KG1 (cell line): ENCODE results near the gene LAD1.

Source experiments
- DNase-seq: peaks from one replicate; lab custom pipeline; 2025; lab: John Stamatoyannopoulos, UW

Gene LAD1

GRCh38 chr1:201419256-201419655, 20.1 kb upstream of the LAD1 start:
- no peak for DNase-seq

DNA sequence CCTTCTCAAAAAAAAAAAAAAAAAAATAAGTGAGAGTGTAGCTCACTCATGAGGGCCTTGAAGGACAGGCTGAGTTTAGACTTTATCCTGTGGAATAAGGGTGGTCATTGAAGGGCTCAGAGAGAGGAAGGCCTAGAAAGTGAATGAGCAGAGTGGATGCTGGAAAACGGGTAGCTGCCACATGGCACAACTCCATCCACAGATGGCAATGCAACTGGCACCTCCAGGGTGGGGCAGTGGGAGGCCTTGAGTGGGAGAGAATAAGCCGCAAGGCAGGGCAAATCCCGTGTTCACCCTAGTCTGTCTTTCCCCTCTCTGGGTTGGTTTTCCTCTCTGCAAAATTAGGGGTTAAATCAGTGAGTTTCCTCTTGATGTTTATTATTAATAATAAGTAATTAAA, 19.3 kb upstream of the LAD1 start:
- DNase-seq, result no peak

DNA sequence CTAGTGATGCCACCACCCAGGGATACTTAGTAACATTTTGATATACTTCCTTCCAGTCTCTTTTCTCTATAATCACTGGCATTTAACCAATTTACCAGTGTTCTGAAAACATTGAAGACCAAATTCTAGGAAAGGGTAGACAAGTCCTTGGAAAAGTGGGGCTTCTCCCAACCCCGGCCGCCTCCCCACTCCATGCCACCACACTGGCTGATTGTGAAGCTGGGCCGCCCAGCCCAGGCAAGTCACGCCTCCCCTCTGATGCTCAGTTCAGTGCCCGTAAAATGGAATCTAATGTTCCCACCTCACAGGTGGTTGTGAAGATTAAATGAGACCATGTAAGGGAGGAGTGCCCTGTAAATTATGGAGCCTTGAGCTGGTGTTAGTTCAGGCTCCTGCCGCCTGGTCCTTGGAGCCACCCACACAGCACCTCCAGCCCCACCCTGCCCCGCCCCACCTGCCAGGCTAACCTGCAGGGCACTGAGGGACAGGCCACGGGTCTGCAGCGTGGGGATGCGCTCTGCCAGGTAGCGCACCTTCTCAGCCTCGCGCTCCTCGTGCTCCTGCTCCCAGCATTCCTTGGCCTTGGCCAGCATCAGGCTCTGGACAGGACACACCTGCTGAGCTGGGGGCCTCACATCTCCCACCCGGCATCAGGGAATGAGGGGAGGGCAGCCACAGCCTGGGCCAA, 15.1 kb upstream of the LAD1 start:
- DNase-seq, result no peak

DNA sequence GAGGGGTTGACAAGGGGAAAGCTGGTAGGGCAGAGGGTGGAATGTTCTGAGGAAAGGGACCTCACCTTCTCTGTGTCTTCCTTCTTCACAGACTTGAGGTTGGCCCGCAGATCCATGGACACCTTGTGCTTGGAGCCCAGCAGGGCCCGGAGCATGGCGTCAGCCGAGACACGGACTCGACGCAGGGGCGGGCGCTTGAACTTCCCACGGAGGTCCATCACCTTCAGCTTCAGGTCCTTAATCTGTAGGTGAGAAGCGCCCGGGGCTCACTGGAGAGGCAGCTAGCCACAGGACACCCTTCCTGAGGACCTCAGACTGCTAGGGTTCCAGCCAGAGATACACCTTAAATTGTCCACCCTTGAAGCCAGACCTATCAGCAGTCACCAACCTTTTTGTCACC, 12.2 kb upstream of the LAD1 start:
- DNase-seq, result no peak

- DNase-seq, result no peak
Measured at GRCh38 chr1:201409440-201409839, 10.3 kb upstream of the LAD1 start.

GRCh38 chr1:201408834-201409200, 9.7 kb upstream of the LAD1 start:
- no peak for DNase-seq

GRCh38 chr1:201408176-201408833, 9.2 kb upstream of the LAD1 start:
- DNase-seq, result peak; percentile 2

DNA sequence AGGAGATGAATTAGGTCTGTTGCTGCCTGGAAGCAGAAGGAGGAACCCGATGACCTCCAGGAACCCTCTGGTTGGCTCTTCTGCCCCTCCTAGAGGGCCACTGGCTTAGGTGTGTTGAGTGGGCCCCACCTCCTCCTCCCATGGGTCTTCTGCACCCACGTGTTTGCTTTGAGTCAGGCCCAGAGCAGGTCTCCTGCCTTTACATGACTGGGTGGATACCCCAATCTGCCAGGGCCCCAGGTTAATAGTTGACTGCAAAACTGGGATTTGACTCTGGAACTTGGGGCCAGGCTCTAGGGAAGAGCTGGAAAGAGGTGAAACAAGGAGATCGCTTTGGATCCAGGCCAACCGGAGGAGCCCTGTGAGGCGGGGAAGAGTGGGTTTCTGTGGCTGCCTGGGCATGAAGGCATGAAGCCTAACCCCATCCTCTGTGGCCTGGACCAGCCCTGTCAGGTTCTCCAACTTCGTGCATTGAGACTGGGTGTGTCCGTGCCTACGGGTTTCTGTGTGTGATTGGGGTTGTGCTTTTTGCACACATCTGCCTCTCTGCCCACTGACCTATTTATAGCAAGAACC, 7.8 kb upstream of the LAD1 start:
- DNase-seq, result no peak

- DNase-seq, result no peak
Measured at GRCh38 chr1:201405484-201405831, 6.3 kb upstream of the LAD1 start.

DNA sequence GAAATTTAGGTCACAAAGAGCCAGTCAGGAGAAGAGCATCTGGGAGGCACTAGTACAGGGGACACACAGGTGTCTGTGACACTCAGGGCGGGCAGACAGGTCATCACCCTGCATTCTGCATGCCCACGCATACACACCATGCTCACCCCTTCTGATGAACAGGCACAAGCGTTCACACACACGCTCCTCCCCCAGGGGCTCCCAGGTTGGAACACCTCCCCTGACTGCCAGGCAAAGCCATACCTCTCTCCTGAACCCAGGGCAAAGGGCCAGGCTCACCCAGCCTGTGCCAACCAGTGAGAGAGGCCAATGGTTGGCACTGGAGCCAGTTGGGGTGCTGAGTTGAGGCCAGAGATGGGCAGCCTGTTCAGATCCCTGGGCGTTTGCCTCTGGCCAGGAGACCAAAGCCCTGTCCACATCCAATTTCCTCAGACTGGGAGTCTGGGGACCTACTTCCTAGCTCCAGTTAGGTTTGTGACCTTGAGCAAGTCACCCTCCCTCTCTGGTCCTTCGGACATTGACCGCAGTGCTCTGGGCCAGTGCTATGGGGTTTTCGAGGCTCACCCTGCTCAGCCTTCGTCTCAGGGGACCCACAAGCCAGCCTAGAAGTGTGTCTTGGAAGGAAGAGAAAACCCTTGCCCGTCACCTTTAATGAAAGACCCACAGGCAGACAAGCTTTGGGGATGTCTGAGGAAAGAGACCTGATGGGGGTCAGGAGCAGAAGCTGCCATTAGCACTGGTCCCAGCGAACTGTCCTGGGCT, 5.8 kb upstream of the LAD1 start:
- no peak for DNase-seq

DNA sequence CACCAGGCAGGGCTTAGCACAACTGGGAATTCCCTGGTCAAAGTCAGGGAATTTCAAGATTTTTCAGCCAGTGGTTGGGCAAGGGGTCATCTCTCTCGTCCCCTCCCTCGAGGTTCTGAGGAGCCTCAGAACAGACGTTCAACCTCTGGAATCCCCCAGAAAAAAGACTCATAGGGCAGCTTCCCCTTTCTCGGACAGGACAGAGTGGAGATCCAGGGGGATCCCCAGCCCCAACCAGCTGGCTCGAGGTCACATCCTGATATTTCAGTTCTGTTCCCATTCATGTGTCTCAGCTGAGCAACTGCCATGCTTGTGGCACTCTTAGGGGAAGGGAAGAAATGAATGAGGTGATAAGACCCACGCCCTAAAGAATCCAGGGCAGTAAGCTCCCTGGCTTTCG, 4.9 kb upstream of the LAD1 start:
- no peak for DNase-seq

- DNase-seq, result no peak
Measured at GRCh38 chr1:201403359-201403758, 4.2 kb upstream of the LAD1 start.

DNA sequence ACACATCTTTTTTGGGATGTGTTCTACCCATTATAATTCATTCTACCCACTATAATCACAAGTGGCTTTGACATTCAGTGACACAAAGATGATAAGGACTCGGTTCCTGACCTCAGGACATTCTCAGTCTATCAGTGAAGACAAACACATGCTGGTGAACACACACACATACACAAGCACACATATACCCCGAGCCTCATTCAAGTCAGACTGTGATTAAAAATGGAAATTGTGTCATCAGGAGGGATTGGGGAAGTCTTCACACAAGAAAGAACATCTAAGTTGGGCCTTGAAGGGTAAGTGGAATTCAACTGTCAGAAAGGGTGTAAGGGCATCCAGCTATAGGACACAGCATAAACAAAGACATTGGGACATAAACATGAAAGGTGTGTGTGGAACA, 2.6 kb upstream of the LAD1 start:
- DNase-seq, result no peak

DNA sequence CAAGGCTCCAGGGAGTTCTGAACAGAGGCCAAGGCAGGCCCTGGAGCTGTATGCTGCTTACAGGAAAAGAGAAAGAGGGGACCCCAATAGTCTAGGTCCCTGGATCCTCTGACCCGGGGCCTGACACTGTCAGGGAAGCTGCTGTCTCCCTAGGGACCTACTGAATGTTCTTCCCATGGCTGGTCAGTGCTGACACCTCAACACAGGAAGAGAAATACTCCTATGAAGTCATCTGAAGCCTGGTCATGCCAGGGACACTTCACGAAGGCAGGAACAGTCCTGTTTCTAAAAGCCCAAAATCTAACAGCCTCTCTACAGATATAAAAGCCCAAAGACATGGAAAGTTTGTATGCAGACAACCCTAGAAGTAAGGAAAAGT, 1.7 kb upstream of the LAD1 start:
- DNase-seq, result no peak

DNA sequence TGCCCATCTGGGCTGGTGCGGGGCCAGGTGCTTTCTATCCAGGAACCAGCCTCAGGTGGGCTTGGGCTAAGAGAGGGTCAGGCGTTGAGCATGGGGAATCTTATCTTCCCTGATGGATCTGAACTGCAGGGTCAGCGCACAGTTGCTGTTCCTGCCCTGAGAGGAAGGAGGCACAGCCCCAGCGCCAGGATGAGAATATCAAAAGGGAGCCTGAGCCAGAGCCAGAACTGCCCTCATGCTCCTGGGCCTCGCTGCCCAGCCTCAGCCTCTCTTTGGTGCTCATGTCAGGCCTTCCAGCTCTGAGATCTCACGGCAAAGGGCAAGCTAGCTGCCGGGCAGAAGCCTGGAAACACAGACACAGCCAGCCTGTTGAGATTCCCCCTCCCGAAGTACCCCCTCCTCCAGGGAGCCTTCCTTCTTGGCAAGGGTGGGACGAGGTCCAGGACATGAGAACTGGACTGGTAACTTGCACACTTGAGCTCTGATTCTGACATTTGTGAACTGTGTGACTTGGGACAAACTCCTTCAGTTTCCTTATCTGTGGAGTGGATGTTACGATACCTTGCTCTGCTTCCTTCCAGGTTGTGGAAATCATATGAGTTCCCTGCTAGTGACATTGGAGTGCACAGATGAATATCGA, 1.2 kb upstream of the LAD1 start:
- DNase-seq, result no peak

DNA sequence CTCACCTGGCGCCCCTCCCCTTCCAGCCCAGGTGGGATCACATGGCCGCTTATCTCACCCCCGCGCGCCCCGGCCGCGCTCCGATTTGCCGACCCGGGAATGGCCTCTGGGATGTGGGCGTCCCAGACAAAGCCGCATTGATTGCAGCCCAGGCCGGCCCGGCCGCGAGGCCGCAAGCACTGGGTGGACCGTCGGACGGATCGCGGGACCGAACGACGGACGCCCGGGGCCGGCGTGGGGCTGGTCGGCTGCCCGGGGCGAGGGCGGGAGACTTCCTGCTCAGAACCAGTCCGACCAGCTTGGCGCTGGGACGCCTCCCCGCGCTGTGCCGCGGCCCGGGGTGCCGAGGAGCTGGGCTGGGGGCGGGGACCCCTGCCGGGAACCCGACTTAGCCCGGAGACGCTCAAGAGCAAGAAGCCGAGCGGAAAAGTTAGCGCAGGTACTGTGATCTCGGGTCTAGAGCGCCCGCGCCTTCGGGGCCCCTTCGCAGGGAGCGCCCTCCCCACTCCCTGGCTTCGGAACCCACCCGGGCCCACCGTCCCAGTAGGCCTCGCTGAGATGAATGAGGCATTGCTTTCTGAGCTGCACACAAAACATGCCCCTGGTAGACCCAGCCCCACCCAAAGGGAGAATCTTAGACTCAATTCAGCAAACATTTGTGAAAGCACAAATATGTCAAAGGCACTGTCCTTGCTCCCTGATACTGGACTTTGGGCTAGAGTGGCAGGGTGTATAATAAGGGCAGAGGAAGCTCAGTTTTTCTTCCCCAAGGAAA, 415 bp upstream of the LAD1 start:
- no peak for DNase-seq

DNA sequence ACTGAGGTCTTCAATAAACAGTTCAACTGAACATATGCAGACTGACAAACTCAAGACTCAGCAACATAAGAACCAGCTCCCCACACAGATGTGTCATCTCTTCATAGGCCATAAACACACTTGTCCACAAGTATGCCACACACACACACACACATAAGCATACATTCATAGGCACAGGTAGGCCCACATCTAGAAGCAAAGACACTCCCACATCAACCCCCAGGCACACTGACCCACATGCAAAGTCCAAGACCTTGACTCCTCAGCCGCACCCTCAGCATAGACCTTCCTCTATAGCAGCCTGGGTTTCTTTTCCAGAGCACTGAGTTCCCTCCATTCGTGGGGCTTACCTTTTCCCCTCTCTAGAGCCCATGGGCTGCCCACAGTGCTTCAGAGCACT, 1.4 kb downstream of the LAD1 start:
- no peak for DNase-seq

- DNase-seq, result no peak
Measured at GRCh38 chr1:201396861-201397464, 2.2 kb downstream of the LAD1 start.

DNA sequence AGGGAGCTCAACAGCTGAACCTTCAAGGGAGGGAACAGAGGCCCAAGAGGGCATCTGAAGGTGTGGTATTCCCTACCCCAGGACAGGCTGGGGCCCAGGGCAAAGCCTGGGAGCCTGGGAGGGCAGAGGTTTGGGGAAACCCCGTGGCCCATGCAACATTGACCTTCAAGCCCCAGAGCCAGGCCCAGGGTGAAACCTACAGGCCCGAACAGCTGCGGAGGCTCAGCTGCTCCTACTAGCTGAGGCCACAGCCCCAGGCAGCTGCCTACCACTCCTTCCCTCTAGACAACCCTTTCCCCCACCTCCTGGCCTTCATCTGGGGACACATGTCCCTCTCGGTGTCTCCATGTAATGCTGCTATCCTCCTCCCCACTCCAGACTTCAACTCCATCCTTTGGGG, 3.2 kb downstream of the LAD1 start:
- DNase-seq, result no peak

DNA sequence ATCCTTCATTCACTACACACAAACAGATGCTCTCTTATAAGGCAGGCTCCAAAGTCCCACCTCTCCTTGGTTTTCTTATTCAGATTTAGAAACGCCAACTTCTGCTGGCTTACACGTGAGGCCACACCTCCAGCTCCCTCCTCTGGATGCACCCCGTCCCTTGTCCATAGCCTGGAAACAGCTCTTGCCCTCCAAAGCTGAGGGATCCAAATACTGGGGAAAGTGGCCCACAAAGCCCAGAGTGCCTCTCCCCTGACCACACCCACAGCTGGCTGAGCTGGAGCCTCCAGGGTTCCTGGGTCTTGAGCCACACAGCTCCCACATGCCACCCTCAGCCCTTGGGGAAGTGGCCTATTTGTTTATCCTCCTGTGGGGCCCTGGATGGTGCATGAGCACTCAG, 4.5 kb downstream of the LAD1 start:
- no peak for DNase-seq

DNA sequence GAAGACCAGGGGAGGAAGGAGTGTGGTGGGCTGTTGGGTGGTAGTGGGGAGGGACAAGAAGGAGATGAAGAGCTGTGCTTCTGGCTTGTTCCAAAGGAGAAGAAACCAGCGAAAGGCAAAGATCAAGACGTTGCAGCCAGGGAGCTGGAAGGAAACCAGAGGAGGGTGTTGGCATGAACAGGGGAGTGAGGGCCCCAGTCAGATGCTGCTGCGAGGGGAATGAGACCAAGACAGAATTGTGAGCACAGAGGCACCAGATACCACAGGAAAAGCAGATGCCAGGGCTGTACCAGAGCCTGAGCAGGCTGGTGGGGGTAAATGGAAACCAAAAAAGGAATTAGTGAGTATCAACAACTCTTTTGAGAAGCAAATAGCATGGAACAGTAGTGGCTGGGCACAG, 6.0 kb downstream of the LAD1 start:
- DNase-seq, result no peak
